ENCODE data around the gene AZIN2.

GRCh38 chr1:33161061-33161681 lies 80.2 kb downstream of the AZIN2 start:
- TF ChIP-seq, protein P1, sequence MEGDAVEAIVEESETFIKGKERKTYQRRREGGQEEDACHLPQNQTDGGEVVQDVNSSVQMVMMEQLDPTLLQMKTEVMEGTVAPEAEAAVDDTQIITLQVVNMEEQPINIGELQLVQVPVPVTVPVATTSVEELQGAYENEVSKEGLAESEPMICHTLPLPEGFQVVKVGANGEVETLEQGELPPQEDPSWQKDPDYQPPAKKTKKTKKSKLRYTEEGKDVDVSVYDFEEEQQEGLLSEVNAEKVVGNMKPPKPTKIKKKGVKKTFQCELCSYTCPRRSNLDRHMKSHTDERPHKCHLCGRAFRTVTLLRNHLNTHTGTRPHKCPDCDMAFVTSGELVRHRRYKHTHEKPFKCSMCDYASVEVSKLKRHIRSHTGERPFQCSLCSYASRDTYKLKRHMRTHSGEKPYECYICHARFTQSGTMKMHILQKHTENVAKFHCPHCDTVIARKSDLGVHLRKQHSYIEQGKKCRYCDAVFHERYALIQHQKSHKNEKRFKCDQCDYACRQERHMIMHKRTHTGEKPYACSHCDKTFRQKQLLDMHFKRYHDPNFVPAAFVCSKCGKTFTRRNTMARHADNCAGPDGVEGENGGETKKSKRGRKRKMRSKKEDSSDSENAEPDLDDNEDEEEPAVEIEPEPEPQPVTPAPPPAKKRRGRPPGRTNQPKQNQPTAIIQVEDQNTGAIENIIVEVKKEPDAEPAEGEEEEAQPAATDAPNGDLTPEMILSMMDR (IDR thresholded peaks at IDR 0.05): no peak
- TF ChIP-seq POLR2AphosphoS5 (IDR thresholded peaks at IDR 0.05; ENCODE audit: low read depth, low read length) (no peak), TCF7L2 (IDR thresholded peaks at IDR 0.05; ENCODE audit: low read depth, low read length) (no peak)

Data from Panc1 (cell line).